ENCODE data around the gene SNX4. TPM values are rescaled to one million over a fixed set of nuclear protein-coding genes. Genes with fewer than 3 reads are reported as not detected.
A peak's percentile ranks its signal among the peaks of the same experiment; 100 is the strongest.

Gene SNX4
- total RNA-seq, 1 experiment from 2014 or later = 17.6 TPM

- H3K4me2 ChIP-seq (ENCODE audit: low read length) = no peak overlapping the region
- DNase-seq = no peak
- H3K27ac ChIP-seq (ENCODE audit: low read length) = no peak overlapping the region
- H3K4me3 ChIP-seq (ENCODE audit: low read length) = no peak overlapping the region
- H3K27me3 ChIP-seq (ENCODE audit: low read length) = no peaks in the 10 kb centered on the region
- BruUV-seq (replicated peaks) = no TSS peak
- peaks cover 26% of the 10 kb centered on the region for H3K4me1 ChIP-seq (ENCODE audit: insufficient read depth, low read length)
- no peaks in the 10 kb centered on the region for H3K9me3 ChIP-seq (ENCODE audit: low read length)
- intact Hi-C loops (cut with micrococcal nuclease) = loop anchor here (10.0 kb wide), 2 partner anchors 380 to 510 kb away; partner anchors contain the start of gene HEG1
- H3K9me2 ChIP-seq (replicated peaks; ENCODE audit: low read length) = no peaks in the 10 kb centered on the region
- TF ChIP-seq, protein P1, sequence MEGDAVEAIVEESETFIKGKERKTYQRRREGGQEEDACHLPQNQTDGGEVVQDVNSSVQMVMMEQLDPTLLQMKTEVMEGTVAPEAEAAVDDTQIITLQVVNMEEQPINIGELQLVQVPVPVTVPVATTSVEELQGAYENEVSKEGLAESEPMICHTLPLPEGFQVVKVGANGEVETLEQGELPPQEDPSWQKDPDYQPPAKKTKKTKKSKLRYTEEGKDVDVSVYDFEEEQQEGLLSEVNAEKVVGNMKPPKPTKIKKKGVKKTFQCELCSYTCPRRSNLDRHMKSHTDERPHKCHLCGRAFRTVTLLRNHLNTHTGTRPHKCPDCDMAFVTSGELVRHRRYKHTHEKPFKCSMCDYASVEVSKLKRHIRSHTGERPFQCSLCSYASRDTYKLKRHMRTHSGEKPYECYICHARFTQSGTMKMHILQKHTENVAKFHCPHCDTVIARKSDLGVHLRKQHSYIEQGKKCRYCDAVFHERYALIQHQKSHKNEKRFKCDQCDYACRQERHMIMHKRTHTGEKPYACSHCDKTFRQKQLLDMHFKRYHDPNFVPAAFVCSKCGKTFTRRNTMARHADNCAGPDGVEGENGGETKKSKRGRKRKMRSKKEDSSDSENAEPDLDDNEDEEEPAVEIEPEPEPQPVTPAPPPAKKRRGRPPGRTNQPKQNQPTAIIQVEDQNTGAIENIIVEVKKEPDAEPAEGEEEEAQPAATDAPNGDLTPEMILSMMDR (conservative IDR thresholded peaks at IDR 0.05; ENCODE audit: low read depth, low read length) = no peak
- TF ChIP-seq EZH2 (IDR thresholded peaks at IDR 0.05; ENCODE audit: low read length, unreplicated experiment) (no peak), EZH2phosphoT487 (IDR thresholded peaks at IDR 0.05; ENCODE audit: borderline replicate concordance, low read length) (no peak)
- no peaks in the 10 kb centered on the region for H3K36me3 ChIP-seq (ENCODE audit: low read depth, low read length)
- ChIA-PET POLR2A (ENCODE audit: unreplicated experiment) (interaction anchor here (0.6 kb wide), 1 partner anchor 162 kb away, joined by 3 read pairs; no protein-coding TSS in a partner anchor), CTCF (no interaction called here)
- H3K79me2 ChIP-seq (ENCODE audit: low read length) = no peaks in the 10 kb centered on the region
- H2AFZ ChIP-seq (ENCODE audit: low read length) = no peak overlapping the region
- H3F3A ChIP-seq (ENCODE audit: low read length, unreplicated experiment) = no peaks in the 10 kb centered on the region
- H4K20me1 ChIP-seq (ENCODE audit: low read length) = no peaks in the 10 kb centered on the region
- no peak for ATAC-seq
- H3K9ac ChIP-seq (ENCODE audit: low read length) = no peak overlapping the region
Measured at GRCh38 chr3:125434582-125435011, 85.4 kb downstream of the SNX4 start.

DNA sequence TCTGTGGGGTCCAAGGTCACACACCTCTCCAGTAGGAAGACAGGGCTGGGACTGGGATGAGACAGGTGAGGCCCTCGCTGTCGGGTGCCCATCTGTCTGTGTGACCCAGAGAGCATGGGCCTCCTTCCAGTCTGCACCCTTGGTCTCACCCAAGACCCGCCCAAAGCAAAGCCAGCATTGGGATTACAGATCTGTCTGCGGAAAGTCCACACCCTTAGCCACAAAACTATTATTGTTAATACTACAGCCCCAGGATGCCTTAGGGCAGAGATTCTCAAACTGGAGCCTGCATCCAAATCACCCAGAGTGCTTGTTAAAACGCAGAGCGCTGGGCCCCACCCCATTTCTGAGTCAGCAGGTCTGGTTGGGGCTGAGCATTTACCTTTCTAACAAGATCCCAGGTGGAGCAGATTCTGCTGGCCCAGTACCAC lies 86.4 kb downstream of the SNX4 start:
- peak; percentile 87 for ATAC-seq
- no peak overlapping the region for H2AFZ ChIP-seq (ENCODE audit: low read length)
- intact Hi-C loops (cut with micrococcal nuclease) = loop anchor here (2.0 to 10.0 kb wide), 3 partner anchors 57 to 509 kb away; partner anchors contain the start of gene HEG1

More for the DNA sequence above, 86.4 kb downstream of the SNX4 start:
- Histone ChIP-seq H3K79me2 (ENCODE audit: low read length) (no peaks in the 10 kb centered on the region), H3K4me2 (ENCODE audit: low read length) (peak overlapping the region; percentile 39; the same call in 1 of the 2 replicates), H3K27ac (ENCODE audit: low read length) (peak overlapping the region; percentile 65), H3K9me3 (ENCODE audit: low read length) (no peaks in the 10 kb centered on the region), H4K20me1 (ENCODE audit: low read length) (no peaks in the 10 kb centered on the region), H3K9me2 (replicated peaks; ENCODE audit: low read length) (no peaks in the 10 kb centered on the region), H3K4me1 (ENCODE audit: insufficient read depth, low read length) (peaks cover 26% of the 10 kb centered on the region), H3F3A (ENCODE audit: low read length, unreplicated experiment) (no peaks in the 10 kb centered on the region), H3K4me3 (ENCODE audit: low read length) (no peak overlapping the region), H3K36me3 (ENCODE audit: low read depth, low read length) (no peaks in the 10 kb centered on the region), H3K27me3 (ENCODE audit: low read length) (no peaks in the 10 kb centered on the region), H3K9ac (ENCODE audit: low read length) (no peak overlapping the region)
- ChIA-PET POLR2A (ENCODE audit: unreplicated experiment) (interaction anchor here (0.5 kb wide), 1 partner anchor 96 kb away, joined by 4 read pairs; no protein-coding TSS in a partner anchor), CTCF (no interaction called here)
- TF ChIP-seq EZH2phosphoT487 (IDR thresholded peaks at IDR 0.05; ENCODE audit: borderline replicate concordance, low read length) (no peak), EZH2 (IDR thresholded peaks at IDR 0.05; ENCODE audit: low read length, unreplicated experiment) (no peak)
- TF ChIP-seq, protein P1 (conservative IDR thresholded peaks at IDR 0.05; ENCODE audit: low read depth, low read length) = no peak
- DNase-seq = peak; percentile 86
- no TSS peak for BruUV-seq (replicated peaks)
